Measurements from ENCODE around the gene SPRY4.

DNA sequence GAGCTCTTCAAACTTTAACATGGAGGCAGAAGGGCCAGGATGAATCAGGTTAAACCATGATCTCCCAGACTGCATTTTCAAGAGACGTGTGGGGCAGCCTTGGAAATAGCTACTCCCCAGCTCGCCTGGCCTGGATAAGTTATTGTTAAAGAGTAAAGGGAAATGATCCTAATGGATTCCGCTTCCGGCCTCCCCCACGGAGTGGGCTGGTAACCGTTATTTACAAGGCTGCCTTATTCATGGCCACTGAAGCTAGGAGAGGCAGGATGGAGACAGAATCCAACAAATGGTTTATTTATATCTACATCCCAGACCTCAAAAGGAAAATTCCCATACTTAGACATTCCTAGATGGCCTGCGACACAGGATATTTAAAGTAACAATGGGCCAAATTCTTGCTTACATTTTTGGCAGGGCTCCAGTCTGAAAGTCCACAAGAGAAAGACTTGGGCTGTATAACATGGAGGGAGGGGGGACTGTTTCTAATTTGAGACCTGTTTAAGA, 27.9 kb downstream of the SPRY4 start:
- TF ChIP-seq, protein P1, sequence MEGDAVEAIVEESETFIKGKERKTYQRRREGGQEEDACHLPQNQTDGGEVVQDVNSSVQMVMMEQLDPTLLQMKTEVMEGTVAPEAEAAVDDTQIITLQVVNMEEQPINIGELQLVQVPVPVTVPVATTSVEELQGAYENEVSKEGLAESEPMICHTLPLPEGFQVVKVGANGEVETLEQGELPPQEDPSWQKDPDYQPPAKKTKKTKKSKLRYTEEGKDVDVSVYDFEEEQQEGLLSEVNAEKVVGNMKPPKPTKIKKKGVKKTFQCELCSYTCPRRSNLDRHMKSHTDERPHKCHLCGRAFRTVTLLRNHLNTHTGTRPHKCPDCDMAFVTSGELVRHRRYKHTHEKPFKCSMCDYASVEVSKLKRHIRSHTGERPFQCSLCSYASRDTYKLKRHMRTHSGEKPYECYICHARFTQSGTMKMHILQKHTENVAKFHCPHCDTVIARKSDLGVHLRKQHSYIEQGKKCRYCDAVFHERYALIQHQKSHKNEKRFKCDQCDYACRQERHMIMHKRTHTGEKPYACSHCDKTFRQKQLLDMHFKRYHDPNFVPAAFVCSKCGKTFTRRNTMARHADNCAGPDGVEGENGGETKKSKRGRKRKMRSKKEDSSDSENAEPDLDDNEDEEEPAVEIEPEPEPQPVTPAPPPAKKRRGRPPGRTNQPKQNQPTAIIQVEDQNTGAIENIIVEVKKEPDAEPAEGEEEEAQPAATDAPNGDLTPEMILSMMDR (IDR thresholded peaks at IDR 0.05; ENCODE audit: low read depth, low read length, poor library complexity, severe bottlenecking) = no peak
- TF ChIP-seq EZH2phosphoT487 (IDR thresholded peaks at IDR 0.05; ENCODE audit: borderline replicate concordance, low read length) = no peak
